ENCODE measurements around the gene GARNL3. TPM values are rescaled to one million over a fixed set of nuclear protein-coding genes. Genes with fewer than 3 reads are reported as not detected.

Gene GARNL3
- total RNA-seq, 1 experiment from 2014 or later: 11.5 TPM

DNA sequence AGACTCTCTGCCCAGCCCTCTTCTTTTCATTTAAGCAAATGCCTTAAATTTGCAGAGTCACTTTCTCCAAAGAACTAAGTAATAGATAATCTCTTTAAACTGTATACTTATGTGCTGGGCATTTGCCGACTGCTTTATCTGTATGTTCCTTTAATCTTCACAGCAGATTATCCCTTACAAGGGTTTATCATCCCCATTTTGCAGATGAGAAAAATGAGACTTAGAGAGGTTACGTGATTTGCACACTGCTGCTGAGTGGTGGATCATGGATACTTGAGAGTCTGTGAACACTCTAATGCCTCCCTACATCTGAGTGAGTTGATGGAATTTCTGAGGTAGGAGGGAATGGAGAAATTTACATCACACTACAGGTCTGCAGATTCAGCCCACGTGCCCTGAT lies 163.8 kb downstream of the GARNL3 start:
- ATAC-seq (no peak), DNase-seq (ENCODE audit: low read depth, low spot score) (no peak)
- no TSS peak for BruUV-seq (replicated peaks)
- ChIA-PET CTCF (no interaction called here), POLR2A (no interaction called here)
- intact Hi-C loops (cut with micrococcal nuclease; ENCODE audit: unreplicated experiment) (no loop called here), in situ Hi-C loops (cut with HindIII; ENCODE audit: low pct_unique_long_range_greater_than_20kb, low sequenced_read_pairs) (no loop called here)
- no peaks in the 10 kb centered on the region; the same call in 1 of the 2 replicates for H3K36me3 ChIP-seq (ENCODE audit: control insufficient read depth, insufficient read depth, low read length)
- H3K27me3 ChIP-seq (ENCODE audit: control insufficient read depth, insufficient read depth, low read length): no peaks in the 10 kb centered on the region
- H3K4me1 ChIP-seq (ENCODE audit: control insufficient read depth, insufficient read depth, low read length): peaks cover 3% of the 10 kb centered on the region; the same call in 1 of the 2 replicates
- H3K4me3 ChIP-seq (ENCODE audit: low read depth in 2 of 2, low read length in 2 of 2): no peak overlapping the region
- H3K27ac ChIP-seq (ENCODE audit: low read length): no peak overlapping the region
- no peak for TF ChIP-seq TCF7L2 (IDR thresholded peaks at IDR 0.05; ENCODE audit: low read depth, low read length)
- no peak for TF ChIP-seq REST (IDR thresholded peaks at IDR 0.05; ENCODE audit: insufficient read depth in 1 of 2, low read depth in 2 of 2, low read length in 1 of 2)
- TF ChIP-seq POLR2AphosphoS5 (IDR thresholded peaks at IDR 0.05; ENCODE audit: low read depth, low read length): no peak
- TF ChIP-seq SIN3A (IDR thresholded peaks at IDR 0.05; ENCODE audit: borderline replicate concordance, insufficient read depth, low read depth, low read length): no peak
- TF ChIP-seq CTCF (IDR thresholded peaks at IDR 0.05): no peak
- no peaks in the 10 kb centered on the region for H3K9me3 ChIP-seq (ENCODE audit: control insufficient read depth, insufficient read depth, low read depth, low read length)

GRCh38 chr9:127430415-127430814 lies 165.8 kb downstream of the GARNL3 start:
- DNase-seq (ENCODE audit: low read depth, low spot score): no peak
- in situ Hi-C loops (cut with HindIII; ENCODE audit: low pct_unique_long_range_greater_than_20kb, low sequenced_read_pairs): no loop called here
- ATAC-seq: no peak
- H3K9me3 ChIP-seq (ENCODE audit: control insufficient read depth, insufficient read depth, low read depth, low read length): no peaks in the 10 kb centered on the region
- ChIA-PET POLR2A (no interaction called here), CTCF (no interaction called here)
- no peak overlapping the region for H3K4me3 ChIP-seq (ENCODE audit: low read depth in 2 of 2, low read length in 2 of 2)
- TF ChIP-seq SIN3A (IDR thresholded peaks at IDR 0.05; ENCODE audit: borderline replicate concordance, insufficient read depth, low read depth, low read length) (no peak), REST (IDR thresholded peaks at IDR 0.05; ENCODE audit: insufficient read depth in 1 of 2, low read depth in 2 of 2, low read length in 1 of 2) (no peak), CTCF (IDR thresholded peaks at IDR 0.05) (no peak), TCF7L2 (IDR thresholded peaks at IDR 0.05; ENCODE audit: low read depth, low read length) (no peak)
- no peaks in the 10 kb centered on the region for H3K27me3 ChIP-seq (ENCODE audit: control insufficient read depth, insufficient read depth, low read length)
- peaks cover 3% of the 10 kb centered on the region; the same call in 1 of the 2 replicates for H3K4me1 ChIP-seq (ENCODE audit: control insufficient read depth, insufficient read depth, low read length)
- H3K27ac ChIP-seq (ENCODE audit: low read length): no peak overlapping the region
- intact Hi-C loops (cut with micrococcal nuclease; ENCODE audit: unreplicated experiment): no loop called here
- no TSS peak for BruUV-seq (replicated peaks)
- no peaks in the 10 kb centered on the region; the same call in 1 of the 2 replicates for H3K36me3 ChIP-seq (ENCODE audit: control insufficient read depth, insufficient read depth, low read length)
